ENCODE measurements around the gene CCDC134. TPM values are rescaled to one million over a fixed set of nuclear protein-coding genes. Genes with fewer than 3 reads are reported as not detected.

Gene CCDC134
- total and polyA plus RNA-seq, 2 of the 8 experiments (the other 6 are each of a cell fraction or from before 2014, with no cell fraction given) = 7.7 to 20.0 TPM

DNA sequence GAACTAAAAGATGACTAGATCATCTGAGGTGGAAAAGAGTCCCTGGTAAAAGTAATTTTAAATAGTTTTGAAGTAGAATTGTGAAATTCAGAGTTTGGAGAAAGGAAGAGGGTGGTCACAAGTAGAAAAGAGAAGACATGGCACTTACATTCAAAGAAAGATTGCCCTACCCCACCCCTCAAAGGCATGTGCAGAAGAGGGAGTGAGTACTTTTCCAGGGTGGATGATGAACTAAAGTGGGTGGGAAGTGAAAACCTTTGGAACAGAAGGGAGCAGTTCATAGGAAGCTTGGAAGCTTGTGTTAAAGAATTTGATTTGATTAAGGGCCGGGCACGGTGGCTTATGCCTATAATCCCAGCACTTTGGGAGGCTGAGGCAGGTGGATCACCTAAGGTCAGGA, 56.0 kb downstream of the CCDC134 start (continued):
- TF ChIP-seq NANOG (IDR thresholded peaks at IDR 0.05; ENCODE audit: insufficient read depth, low read depth, low read length, poor library complexity, severe bottlenecking) (no peak), TAF1 (IDR thresholded peaks at IDR 0.05; ENCODE audit: low read depth, low read length) (no peak), EZH2 (IDR thresholded peaks at IDR 0.05; ENCODE audit: low read depth, low read length, severe bottlenecking) (no peak), SIRT6 (IDR thresholded peaks at IDR 0.05; ENCODE audit: low read length) (no peak)

All from H1 (cell line).